CD8-positive, alpha-beta memory T cell (primary cell): ENCODE measurements around the gene VSTM2B. TPM values are rescaled to one million over a fixed set of nuclear protein-coding genes. Genes with fewer than 3 reads are reported as not detected.

Source experiments
- CTCF ChIA-PET: fragments of 350-600 bp; sonication (Branson Sonifier 250); formaldehyde crosslinking; loops from one replicate; lab custom pipeline; 2021; ENCODE audit warnings: antibody characterized with exemption; lab: Charles Lee
- POLR2A ChIA-PET: fragments of 350-600 bp; sonication (Branson Sonifier 250); formaldehyde crosslinking; loops from one replicate; lab custom pipeline; 2021; ENCODE audit warnings: antibody characterized with exemption; lab: Charles Lee
- DNase-seq, 5 donors: peaks; one replicate each; pipeline versions ENCODE4 v3.0.0 to v3.0.0-alpha.2; 2020 to 2022; ENCODE audit warnings: mixed read lengths in 1 of 5
- H3K27ac ChIP-seq: one replicate; pipeline ENCODE4 v1.7.0; 2013; ENCODE audit warnings: low read depth, mild to moderate bottlenecking, low read length, moderate library complexity
- H3K27me3 ChIP-seq: 2 replicates; pipeline ENCODE4 v1.7.0; 2013; ENCODE audit warnings: low read length, mild to moderate bottlenecking; ENCODE audit not compliant: insufficient read depth, poor library complexity, severe bottlenecking
- H3K36me3 ChIP-seq: 2 replicates; pipeline ENCODE4 v1.7.0; 2013; ENCODE audit warnings: mild to moderate bottlenecking, low read length, moderate library complexity; ENCODE audit not compliant: insufficient read depth
- H3K4me1 ChIP-seq: 2 replicates; pipeline ENCODE4 v1.7.0; 2013; ENCODE audit warnings: mild to moderate bottlenecking, low read length, moderate library complexity; ENCODE audit not compliant: insufficient read depth
- H3K4me3 ChIP-seq: 2 replicates; pipeline ENCODE4 v1.7.0; 2013; ENCODE audit warnings: mild to moderate bottlenecking, low read length
- H3K9me3 ChIP-seq: 2 replicates; pipeline ENCODE4 v1.7.0; 2013; ENCODE audit warnings: mild to moderate bottlenecking, low read length
- H3K27ac Mint-ChIP-seq, 8 donors: one replicate each; pipeline ENCODE4 v1.8.0; 2020 to 2021; ENCODE audit warnings: mixed read lengths in 8 of 8, mild to moderate bottlenecking in 6 of 8, inconsistent platforms in 3 of 8, moderate library complexity in 3 of 8
- H3K27me3 Mint-ChIP-seq, 2 donors: one replicate each; pipeline ENCODE4 v1.8.0; 2020 to 2021; ENCODE audit warnings: mixed read lengths in 2 of 2, mild to moderate bottlenecking in 1 of 2, moderate library complexity in 1 of 2
- H3K36me3 Mint-ChIP-seq, 3 donors: one replicate each; pipeline ENCODE4 v1.8.0; 2020 to 2021; ENCODE audit warnings: mixed read lengths in 3 of 3, inconsistent platforms in 1 of 3, mild to moderate bottlenecking in 1 of 3
- H3K4me1 Mint-ChIP-seq, 3 donors: one replicate each; pipeline ENCODE4 v1.8.0; 2020 to 2021; ENCODE audit warnings: mixed read lengths in 3 of 3, inconsistent platforms in 1 of 3, mild to moderate bottlenecking in 1 of 3
- H3K4me3 Mint-ChIP-seq, 7 donors: one replicate each; pipeline ENCODE4 v1.8.0; 2020 to 2021; ENCODE audit warnings: mixed read lengths in 7 of 7, mild to moderate bottlenecking in 6 of 7, moderate library complexity in 4 of 7, inconsistent platforms in 2 of 7
- H3K9me3 Mint-ChIP-seq, 5 donors: one replicate each; pipeline ENCODE4 v1.8.0; 2020 to 2022; ENCODE audit warnings: mixed read lengths in 5 of 5, mild to moderate bottlenecking in 3 of 5, moderate library complexity in 2 of 5, inconsistent platforms in 1 of 5
- polyA plus RNA-seq: library from polyadenylated mRNA; unstranded; fragments of 300-500 nt; fragmentation: Illumina TruSeq; gene quantifications from one replicate; pipeline ENCODE4 v1.2.3, GENCODE V29; 2021
- total RNA-seq, 2 experiments: library from RNA; stranded (reverse); gene quantifications; one replicate each; pipeline ENCODE4 v1.2.3, GENCODE V29; 2021

VSTM2B gene
- total and polyA plus RNA-seq, 3 experiments from 2014 or later, result not detected

DNA sequence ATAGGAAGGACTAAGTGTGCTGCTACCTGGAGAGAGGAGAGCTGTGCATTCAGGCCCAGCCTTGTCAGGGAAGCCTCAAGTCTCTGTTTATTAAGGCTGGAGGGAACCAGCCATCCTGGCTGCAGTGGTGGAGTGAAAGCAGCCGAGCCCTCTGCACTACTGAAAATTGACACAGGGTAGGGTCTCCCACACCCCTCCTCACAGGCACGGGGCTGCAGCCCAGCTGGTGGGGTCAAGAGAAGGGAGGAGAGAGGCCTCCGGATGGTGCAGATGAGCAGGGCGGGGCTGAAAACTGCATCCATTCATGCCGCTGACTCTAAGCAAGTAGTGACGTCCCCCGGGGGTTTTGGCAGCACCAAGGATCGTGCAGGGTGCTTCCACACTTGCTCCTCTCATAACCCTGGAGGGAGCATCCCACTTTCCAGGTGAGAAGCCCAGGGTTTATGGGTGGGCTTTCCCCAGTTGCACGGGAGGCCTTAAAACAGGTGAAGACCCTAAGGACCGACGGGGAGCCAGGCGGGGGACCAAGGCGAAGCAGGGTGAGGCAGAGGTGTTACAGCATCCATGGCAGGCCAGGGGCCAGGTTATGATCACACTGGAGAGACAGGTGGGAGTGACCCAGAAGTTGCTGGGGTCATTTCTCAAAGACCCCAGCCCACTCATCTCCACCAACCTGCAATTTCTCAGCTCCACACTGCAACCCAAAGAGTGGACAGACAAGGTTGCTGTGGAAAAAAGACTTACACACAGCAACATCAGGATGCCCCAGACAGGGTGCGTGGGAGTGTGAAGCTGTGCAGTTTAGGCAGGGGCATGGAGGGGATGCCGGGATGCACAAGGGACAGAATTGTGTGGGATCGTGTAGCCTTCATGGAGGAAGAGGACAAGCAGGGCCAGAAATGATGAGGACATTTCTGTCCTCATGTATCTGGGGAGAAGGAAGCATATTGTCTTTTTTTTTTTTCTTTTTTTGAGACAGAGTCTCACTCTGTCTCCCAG is 36.8 kb downstream of the VSTM2B start:
- peaks cover 0 to 8% (median 0%) of the 10 kb centered on the region in 3 donors for H3K36me3 Mint-ChIP-seq
- CTCF ChIA-PET, result no interaction called here

DNA sequence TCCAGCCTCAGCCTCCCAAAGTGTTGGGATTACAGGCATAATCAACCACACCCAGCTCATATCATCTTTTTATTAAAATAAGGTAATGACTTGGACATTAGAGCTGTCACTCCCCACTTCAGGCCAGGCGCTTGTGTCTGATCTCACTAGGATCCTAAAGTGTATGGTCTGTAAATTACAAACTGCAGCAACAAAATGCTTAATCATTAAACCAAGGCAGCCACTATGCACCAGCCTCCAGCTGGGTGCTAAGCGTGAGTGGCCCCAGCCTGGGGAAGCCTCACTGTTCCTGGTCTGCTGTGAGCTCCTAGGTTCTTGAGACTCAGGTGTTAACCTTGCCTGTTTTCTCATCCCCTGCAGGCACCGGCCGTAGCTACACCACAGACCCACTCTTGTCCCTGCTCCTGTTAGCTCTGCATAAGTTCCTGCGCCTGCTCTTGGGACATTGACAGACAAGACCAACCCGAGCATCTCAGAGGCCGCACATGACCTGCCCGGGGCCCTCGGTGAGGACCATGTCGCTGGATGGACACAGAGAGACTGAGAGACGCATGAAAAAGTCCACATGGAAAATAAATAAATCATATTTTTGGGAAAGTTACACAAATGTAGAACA is 37.8 kb downstream of the VSTM2B start:
- no peaks in the 10 kb centered on the region for H3K9me3 ChIP-seq
- H3K9me3 Mint-ChIP-seq, result peaks cover 0 to 14% (median 12%) of the 10 kb centered on the region in 5 donors
- ChIA-PET POLR2A (no interaction called here), CTCF (no interaction called here)
- H3K4me1 ChIP-seq, result no peaks in the 10 kb centered on the region
- peaks cover 19 to 31% of the 10 kb centered on the region in 2 donors for H3K27me3 Mint-ChIP-seq
- DNase-seq, result no peak
- no peak overlapping the region for H3K4me3 Mint-ChIP-seq
- H3K27ac Mint-ChIP-seq, result no peak overlapping the region
- H3K27me3 ChIP-seq, result peaks cover 3% of the 10 kb centered on the region
- H3K27ac ChIP-seq, result no peak overlapping the region
- H3K36me3 ChIP-seq, result no peaks in the 10 kb centered on the region
- peaks cover 4 to 9% (median 7%) of the 10 kb centered on the region in 3 donors for H3K4me1 Mint-ChIP-seq
- no peak overlapping the region for H3K4me3 ChIP-seq
- peaks cover 0 to 4% (median 0%) of the 10 kb centered on the region in 3 donors for H3K36me3 Mint-ChIP-seq

More for the DNA sequence above, 36.8 kb downstream of the VSTM2B start:
- no peak for DNase-seq
- H3K27ac Mint-ChIP-seq, result no peak overlapping the region
- no peak overlapping the region for H3K4me3 Mint-ChIP-seq
- no peaks in the 10 kb centered on the region for H3K4me1 ChIP-seq
- H3K27me3 Mint-ChIP-seq, result peaks cover 16 to 31% of the 10 kb centered on the region in 2 donors
- H3K36me3 ChIP-seq, result no peaks in the 10 kb centered on the region
- H3K9me3 ChIP-seq, result no peaks in the 10 kb centered on the region
- H3K27me3 ChIP-seq, result peaks cover 3% of the 10 kb centered on the region
- H3K9me3 Mint-ChIP-seq, result peaks cover 6 to 24% (median 17%) of the 10 kb centered on the region in 5 donors
- POLR2A ChIA-PET, result no interaction called here
- H3K4me3 ChIP-seq, result no peak overlapping the region
- no peak overlapping the region for H3K27ac ChIP-seq
- peaks cover 4 to 9% (median 7%) of the 10 kb centered on the region in 3 donors for H3K4me1 Mint-ChIP-seq

DNA sequence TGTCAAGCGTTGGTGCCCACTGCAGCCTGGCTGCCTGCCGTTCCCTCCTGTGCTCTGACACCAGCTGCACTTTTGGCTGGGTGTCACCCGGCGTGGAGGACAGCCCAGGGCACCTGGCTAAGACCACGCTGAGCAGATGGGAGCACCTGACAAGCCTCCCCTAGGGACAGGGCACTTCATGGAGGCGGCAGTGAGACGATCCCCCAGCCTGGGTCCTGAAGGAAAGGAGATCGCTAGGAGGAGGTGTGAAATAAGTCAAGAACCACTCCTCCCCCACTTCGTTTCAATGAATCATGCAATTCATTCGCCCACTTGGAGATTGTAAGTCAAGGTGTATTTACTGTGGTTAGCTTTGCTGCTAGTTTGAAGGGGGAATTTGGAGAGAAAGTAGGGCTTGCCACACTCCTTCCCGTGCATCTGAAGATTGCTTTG is 38.8 kb downstream of the VSTM2B start:
- Mint-ChIP-seq H3K9me3 (peaks cover 0 to 8% (median 6%) of the 10 kb centered on the region in 5 donors), H3K4me1 (peaks cover 4 to 9% (median 7%) of the 10 kb centered on the region in 3 donors), H3K4me3 (no peak overlapping the region), H3K36me3 (peaks cover 0 to 4% (median 0%) of the 10 kb centered on the region in 3 donors), H3K27ac (no peak overlapping the region), H3K27me3 (peaks cover 16 to 36% of the 10 kb centered on the region in 2 donors)
- ChIA-PET POLR2A (no interaction called here), CTCF (no interaction called here)
- Histone ChIP-seq H3K27ac (no peak overlapping the region), H3K27me3 (peaks cover 3% of the 10 kb centered on the region), H3K4me3 (no peak overlapping the region), H3K9me3 (no peaks in the 10 kb centered on the region), H3K36me3 (no peaks in the 10 kb centered on the region), H3K4me1 (no peaks in the 10 kb centered on the region)
- no peak for DNase-seq

DNA sequence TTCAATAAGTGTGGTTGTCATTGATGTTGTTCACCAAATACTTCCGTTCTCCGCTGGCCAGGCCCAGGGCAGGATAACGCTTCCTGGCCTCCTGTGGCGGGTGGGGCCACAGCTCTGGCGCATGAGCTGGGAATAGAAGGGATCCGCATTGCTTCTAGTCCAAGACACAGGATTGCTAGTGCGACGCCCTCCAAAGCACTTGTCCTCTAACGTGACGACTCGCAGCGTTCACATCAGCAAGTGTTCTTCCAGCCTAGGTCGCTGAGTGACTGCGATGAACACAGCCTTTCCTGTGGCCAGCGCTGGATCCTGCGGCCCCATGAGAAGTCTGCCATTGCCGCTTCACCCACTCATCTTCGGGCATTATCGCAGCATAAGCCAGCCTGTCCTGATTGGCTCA is 39.4 kb downstream of the VSTM2B start:
- no peak overlapping the region for H3K4me3 Mint-ChIP-seq
- ChIA-PET CTCF (no interaction called here), POLR2A (no interaction called here)
- H3K36me3 Mint-ChIP-seq, result no peaks in the 10 kb centered on the region
- peaks cover 4 to 9% (median 7%) of the 10 kb centered on the region in 3 donors for H3K4me1 Mint-ChIP-seq
- peaks cover 0 to 2% (median 2%) of the 10 kb centered on the region in 5 donors for H3K9me3 Mint-ChIP-seq
- no peaks in the 10 kb centered on the region for H3K4me1 ChIP-seq
- H3K27me3 ChIP-seq, result peaks cover 3% of the 10 kb centered on the region
- peaks cover 16 to 39% of the 10 kb centered on the region in 2 donors for H3K27me3 Mint-ChIP-seq
- no peak for DNase-seq
- H3K27ac Mint-ChIP-seq, result no peak overlapping the region
- no peaks in the 10 kb centered on the region for H3K36me3 ChIP-seq
- H3K4me3 ChIP-seq, result no peak overlapping the region
- no peak overlapping the region for H3K27ac ChIP-seq
- no peaks in the 10 kb centered on the region for H3K9me3 ChIP-seq

DNA sequence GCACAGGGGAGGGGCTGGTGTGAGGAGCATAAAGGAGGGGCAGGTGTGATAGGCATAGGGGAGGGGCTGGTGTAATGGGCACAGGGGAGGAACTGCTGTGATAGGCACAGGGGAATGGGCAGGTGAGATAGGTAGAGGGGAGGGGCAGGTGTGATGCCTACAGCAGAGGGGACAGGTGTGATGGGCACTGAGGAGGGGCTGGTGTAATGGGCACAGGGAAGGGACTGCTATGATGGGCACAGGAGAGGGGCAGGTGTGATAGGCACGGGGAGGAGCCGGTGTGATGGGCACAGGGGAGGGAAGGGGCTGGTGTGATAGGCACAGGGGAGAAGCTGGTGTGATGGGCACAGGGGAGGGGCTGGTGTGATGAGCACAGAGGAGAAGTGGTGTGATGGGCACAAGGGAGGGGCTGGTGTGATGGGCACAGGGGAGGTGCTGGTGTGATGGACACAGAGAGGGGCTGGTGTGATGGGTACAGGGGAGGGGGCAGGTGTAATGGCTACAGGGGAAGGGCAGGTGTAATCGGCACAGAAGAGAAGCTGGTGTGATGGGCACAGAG is 40.8 kb downstream of the VSTM2B start:
- Histone ChIP-seq H3K4me1 (no peaks in the 10 kb centered on the region), H3K9me3 (no peaks in the 10 kb centered on the region), H3K27me3 (peaks cover 3% of the 10 kb centered on the region), H3K36me3 (no peaks in the 10 kb centered on the region), H3K27ac (no peak overlapping the region), H3K4me3 (no peak overlapping the region)
- H3K27ac Mint-ChIP-seq, result no peak overlapping the region
- no peaks in the 10 kb centered on the region for H3K36me3 Mint-ChIP-seq
- no peak overlapping the region for H3K4me3 Mint-ChIP-seq
- no peaks in the 10 kb centered on the region for H3K9me3 Mint-ChIP-seq
- DNase-seq, result no peak
- POLR2A ChIA-PET, result no interaction called here
- peaks cover 18 to 45% of the 10 kb centered on the region in 2 donors for H3K27me3 Mint-ChIP-seq
- CTCF ChIA-PET, result no interaction called here
- H3K4me1 Mint-ChIP-seq, result peaks cover 4 to 9% (median 7%) of the 10 kb centered on the region in 3 donors

DNA sequence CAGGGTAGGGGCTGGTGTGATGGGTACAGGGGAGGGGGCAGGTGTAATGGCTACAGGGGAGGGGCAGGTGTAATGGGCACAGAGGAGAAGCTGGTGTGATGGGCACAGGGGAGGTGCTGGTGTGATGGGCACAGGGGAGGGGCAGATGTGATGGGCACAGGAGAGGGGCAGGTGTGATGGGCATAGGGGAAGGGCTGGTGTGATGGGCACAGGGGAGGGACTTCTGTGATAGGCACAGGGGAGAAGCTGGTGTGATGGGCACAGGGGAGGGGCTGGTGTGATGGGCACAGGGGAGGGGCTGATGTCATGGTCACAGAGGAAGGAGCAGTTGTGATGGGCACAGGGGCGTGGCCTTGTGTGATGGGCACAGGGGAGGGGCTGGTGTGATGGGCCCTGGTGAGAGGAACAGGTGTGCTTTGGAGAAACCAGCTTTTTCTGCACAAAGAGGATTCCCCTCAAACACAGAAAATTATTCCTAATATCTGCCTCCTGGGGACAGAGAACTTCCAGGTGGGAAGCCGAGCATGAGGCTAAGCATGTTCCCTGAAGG is 41.6 kb downstream of the VSTM2B start:
- no peak overlapping the region for H3K27ac ChIP-seq
- no peak overlapping the region for H3K4me3 ChIP-seq
- H3K4me3 Mint-ChIP-seq, result no peak overlapping the region

DNA sequence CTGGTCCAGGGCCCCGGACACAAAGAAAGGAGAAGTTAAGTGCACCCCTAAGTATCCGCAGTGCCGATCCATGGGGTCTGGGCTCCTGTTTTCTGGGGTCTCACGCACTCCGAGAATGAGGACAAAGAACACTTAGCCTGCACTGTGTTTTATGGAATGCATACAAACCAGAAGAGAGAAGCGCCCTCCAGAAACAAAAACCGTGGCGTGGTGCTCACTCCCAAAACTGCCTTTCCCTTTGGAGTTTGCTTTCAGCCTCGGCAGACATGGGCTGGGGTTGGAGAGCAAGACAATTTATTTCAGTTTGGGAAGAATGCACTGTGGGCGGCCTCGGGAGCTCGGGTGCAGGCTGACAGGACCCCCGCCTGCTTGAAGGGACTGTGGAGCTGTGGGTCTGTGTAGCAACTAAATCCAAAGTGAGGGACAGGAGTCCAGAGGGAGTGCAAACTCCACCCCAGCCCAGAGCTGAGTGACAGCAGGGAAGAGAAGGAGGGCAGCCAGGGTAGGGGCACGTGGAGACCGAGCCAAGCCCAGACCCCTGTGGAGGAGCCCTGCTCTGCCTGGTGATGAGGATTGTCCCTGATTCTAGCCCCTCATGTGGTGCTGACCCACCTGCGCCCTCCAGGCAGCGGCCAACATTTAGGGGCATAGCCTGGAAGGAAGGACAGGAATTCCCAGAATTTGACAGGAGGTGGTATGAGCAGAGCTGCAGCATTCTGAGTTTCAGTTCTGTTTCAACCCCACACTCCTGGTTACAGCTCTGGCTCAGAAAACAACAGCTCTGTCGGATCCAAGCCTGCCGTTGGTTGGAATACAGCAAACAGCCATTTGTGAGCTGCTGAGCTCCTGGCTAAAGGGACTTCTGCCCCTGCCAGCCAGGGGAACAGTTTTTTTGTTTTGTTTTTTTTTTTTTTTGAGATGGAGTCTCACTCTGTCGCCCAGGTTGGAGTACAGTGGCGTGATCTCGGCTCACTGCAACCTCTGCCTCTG is 42.5 kb downstream of the VSTM2B start:
- H3K27ac Mint-ChIP-seq, result no peak overlapping the region
- DNase-seq, result no peak
- Histone ChIP-seq H3K9me3 (no peaks in the 10 kb centered on the region), H3K4me1 (no peaks in the 10 kb centered on the region), H3K27me3 (peaks cover 3% of the 10 kb centered on the region), H3K36me3 (no peaks in the 10 kb centered on the region), H3K27ac (no peak overlapping the region), H3K4me3 (no peak overlapping the region)
- H3K9me3 Mint-ChIP-seq, result no peaks in the 10 kb centered on the region
- H3K4me3 Mint-ChIP-seq, result no peak overlapping the region
- ChIA-PET POLR2A (no interaction called here), CTCF (no interaction called here)
- H3K4me1 Mint-ChIP-seq, result peaks cover 3 to 9% (median 7%) of the 10 kb centered on the region in 3 donors
- H3K36me3 Mint-ChIP-seq, result no peaks in the 10 kb centered on the region
- peaks cover 14 to 44% of the 10 kb centered on the region in 2 donors for H3K27me3 Mint-ChIP-seq

More for the DNA sequence above, 41.6 kb downstream of the VSTM2B start:
- Mint-ChIP-seq H3K4me1 (peaks cover 3 to 9% (median 7%) of the 10 kb centered on the region in 3 donors), H3K27ac (no peak overlapping the region), H3K9me3 (no peaks in the 10 kb centered on the region), H3K36me3 (no peaks in the 10 kb centered on the region), H3K27me3 (peaks cover 17 to 47% of the 10 kb centered on the region in 2 donors)
- Histone ChIP-seq H3K9me3 (no peaks in the 10 kb centered on the region), H3K4me1 (no peaks in the 10 kb centered on the region), H3K27me3 (peaks cover 3% of the 10 kb centered on the region), H3K36me3 (no peaks in the 10 kb centered on the region)
- DNase-seq, result no peak
- ChIA-PET POLR2A (no interaction called here), CTCF (no interaction called here)
